GM19397 (cell line): ENCODE results near the gene KCNJ14.
A peak's percentile ranks its signal among the peaks of the same experiment; 100 is the strongest.

Experiments used
- ATAC-seq: cut with Tn5 transposase; IDR thresholded peaks from one replicate; pipeline ENCODE4 v1.9.1; 2021; ENCODE audit warnings: mild to moderate bottlenecking, moderate library complexity; ENCODE audit not compliant: unreplicated experiment

The KCNJ14 gene

GRCh38 chr19:48445256-48445605, 10.1 kb upstream of the KCNJ14 start:
- ATAC-seq, result peak; percentile 28

GRCh38 chr19:48445606-48446481, 9.5 kb upstream of the KCNJ14 start, which contains the start of gene GRWD1:
Gene GRWD1, plus strand, starts transcription at chr19:48445983. Its CDS starts 23 bp downstream, at chr19:48446006.
- peak; percentile 87 for ATAC-seq

GRCh38 chr19:48446579-48446978, 8.8 kb upstream of the KCNJ14 start:
- no peak for ATAC-seq

GRCh38 chr19:48448563-48448962, 6.8 kb upstream of the KCNJ14 start:
- ATAC-seq, result no peak

GRCh38 chr19:48450441-48450840, 4.9 kb upstream of the KCNJ14 start:
- no peak for ATAC-seq

GRCh38 chr19:48450863-48451262, 4.5 kb upstream of the KCNJ14 start:
- ATAC-seq, result no peak

GRCh38 chr19:48451624-48452023, 3.8 kb upstream of the KCNJ14 start:
- ATAC-seq, result no peak

- no peak for ATAC-seq
These were observed 2.8 kb upstream of the KCNJ14 start for GRCh38 chr19:48452289-48453190.

GRCh38 chr19:48454150-48454730, 1.1 kb upstream of the KCNJ14 start:
- ATAC-seq, result no peak

GRCh38 chr19:48455908-48456562, 661 bp downstream of the KCNJ14 start:
- no peak for ATAC-seq

GRCh38 chr19:48456864-48457263, 1.5 kb downstream of the KCNJ14 start:
- no peak for ATAC-seq

GRCh38 chr19:48458016-48458415, 2.6 kb downstream of the KCNJ14 start:
- ATAC-seq, result no peak

- no peak for ATAC-seq
These were observed 6.2 kb downstream of the KCNJ14 start for GRCh38 chr19:48461651-48461981.

GRCh38 chr19:48461982-48462655, 6.7 kb downstream of the KCNJ14 start:
- ATAC-seq, result no peak

- no peak for ATAC-seq
These were observed 9.8 kb downstream of the KCNJ14 start for GRCh38 chr19:48465215-48465614.

GRCh38 chr19:48466561-48467325, 11.4 kb downstream of the KCNJ14 start:
- ATAC-seq, result no peak

GRCh38 chr19:48468772-48469288, 13.5 kb downstream of the KCNJ14 start:
- peak; percentile 89 for ATAC-seq

- peak; percentile 24 for ATAC-seq
These were observed 14.0 kb downstream of the KCNJ14 start, which contains the start of gene CYTH2 for GRCh38 chr19:48469289-48469881. Gene CYTH2, plus strand, starts transcription at chr19:48469369. Its CDS starts 139 bp downstream, at chr19:48469508.
